Activated T-helper 9 cell treated with anti-CD3 and anti-CD28 coated beads, Interleukin-2, amount 50 U/mL, for 16 hours (primary cell): ENCODE results near the gene S1PR4.
"Not testable (repeated sequence)": the region's sequence is repeated elsewhere in the genome, so short reads cannot be mapped to it uniquely, and the experiment has no call there.

ENCODE experiments used
- DNase-seq: peaks from one replicate; pipeline ENCODE4 v3.0.0-alpha.2; 2020; ENCODE audit warnings: low read depth

Gene S1PR4

DNA sequence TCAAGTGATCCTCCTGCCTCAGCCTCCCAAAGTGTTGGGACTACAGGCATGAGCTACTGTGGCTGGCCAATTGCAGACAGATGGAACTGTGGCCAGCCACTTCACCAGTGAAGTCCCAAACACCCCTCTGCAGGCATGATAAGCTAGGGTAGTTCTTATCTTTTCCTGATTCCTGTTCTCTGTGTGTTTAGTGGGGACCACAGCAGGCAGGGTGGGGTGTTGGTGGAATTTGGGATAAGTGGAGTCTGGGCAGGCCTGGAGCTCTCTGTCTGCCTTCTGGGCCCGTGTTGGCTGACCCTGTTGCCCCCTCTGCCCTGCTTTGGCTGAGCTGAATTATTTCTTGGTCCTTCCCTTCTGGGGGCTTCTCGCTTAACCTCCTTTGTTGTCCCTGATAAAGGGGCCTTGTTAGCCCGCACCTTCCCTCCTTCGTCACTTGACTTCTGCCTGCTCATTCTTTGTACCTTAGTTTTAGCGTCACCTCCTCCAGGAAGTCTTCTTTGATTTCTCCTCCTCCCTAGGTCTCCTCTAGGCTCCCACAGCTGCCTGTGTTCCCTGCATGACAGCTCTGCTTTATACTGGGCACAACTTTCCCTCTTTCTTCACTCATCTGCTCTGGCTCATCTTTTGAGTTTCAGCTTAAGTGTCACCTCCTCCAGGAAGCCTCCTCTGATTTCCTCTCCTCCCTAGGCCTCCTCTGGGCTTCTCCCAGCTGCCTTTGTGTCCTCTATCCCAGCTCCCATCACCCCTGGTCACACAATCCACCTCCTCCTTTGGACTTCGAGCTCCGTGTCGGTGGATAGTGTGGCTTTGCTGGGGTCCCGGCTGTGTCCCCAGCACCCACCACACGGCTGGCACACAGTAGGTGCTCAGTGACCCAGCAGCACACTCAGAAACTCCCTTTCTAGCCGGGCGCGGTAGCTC lies 5.4 kb downstream of the S1PR4 start:
- no peak for DNase-seq

DNA sequence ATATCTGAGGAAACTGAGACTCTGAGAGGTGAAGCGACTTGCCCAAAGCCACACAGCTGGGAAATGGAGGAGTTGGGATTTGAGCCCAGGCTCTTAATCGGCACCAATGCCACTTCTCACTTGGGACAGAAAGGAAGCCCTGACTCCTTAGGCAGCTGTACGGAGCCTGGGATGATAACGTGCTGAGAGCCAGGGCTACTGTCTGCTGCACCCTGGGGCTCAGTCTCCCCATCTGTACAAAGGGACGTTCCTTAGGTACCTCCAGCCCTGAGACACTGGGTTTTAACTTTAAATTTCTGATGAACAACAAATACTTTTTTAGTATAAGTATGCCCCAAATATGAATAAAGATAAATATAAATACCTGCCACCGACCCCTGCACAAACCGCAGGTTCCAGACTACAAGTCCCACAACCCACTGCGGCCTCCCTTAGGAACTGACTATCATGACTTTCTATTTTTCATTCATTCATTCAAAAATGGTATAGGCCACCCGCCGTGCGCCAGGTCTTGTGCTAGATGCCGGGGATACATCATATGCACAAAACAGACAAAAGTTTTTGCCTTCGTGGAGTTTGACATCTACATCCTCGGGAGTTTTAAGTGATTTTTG lies 6.4 kb downstream of the S1PR4 start:
- peak; percentile 59 for DNase-seq

DNA sequence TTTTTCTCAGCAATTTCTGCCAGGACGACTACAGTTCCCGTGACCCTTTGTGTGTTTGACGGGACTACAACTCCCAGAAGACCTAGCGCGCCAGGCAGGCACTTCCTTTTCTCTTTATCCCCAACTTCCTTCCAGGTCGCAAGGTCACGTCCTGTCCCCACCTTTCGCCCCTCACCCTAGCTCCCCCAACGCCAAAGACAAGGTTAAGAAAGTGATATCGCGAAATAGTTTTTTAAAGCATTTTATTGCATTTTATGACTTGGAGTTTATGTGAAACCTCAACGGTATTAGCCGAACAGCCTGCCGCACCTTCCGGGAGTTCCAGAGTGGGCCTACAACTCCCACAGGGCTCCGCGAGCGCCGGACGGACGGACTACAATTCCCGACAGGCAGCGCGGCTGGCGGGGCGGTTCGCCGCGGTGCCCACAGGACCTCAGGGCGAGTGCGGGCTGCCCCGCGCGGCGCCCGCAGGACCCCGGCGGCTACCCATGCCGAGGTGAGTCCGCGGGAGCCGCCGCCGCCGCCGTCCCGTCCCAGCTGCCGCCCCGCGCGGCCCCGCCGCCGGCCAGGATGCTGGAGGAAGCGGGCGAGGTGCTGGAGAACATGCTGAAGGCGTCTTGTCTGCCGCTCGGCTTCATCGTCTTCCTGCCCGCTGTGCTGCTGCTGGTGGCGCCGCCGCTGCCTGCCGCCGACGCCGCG lies 7.0 kb downstream of the S1PR4 start, which contains the start of gene NCLN:
TSS of gene NCLN (plus strand) at position 470 of the 699 bp plus-strand sequence. CDS start at position 571, 101 bp downstream.
- DNase-seq = peak; percentile 93

DNA sequence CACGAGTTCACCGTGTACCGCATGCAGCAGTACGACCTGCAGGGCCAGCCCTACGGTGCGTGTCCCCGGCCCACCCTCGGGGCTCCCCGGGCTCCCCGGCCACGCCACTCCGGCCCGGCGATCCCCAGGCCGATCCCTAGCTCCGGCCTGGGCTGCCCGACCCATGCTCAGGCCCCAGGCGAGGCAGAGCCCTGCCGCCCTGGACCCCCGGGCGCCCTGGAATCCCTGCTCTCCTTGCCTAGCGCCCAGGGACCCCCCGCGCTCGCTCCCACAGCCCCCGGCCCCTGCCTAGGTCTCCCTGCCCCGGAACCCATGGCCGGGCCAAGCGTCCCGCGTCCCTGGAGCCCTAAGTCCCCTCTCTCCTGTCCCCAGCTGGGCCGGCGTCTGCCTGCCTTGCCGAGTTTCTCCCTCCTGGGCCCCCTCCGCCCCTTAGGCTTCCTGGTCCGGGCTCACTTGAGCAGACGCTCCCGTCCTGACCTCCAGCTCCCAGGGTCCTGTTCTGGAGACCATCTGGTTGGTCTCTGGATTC lies 7.7 kb downstream of the S1PR4 start:
- no peak for DNase-seq

DNA sequence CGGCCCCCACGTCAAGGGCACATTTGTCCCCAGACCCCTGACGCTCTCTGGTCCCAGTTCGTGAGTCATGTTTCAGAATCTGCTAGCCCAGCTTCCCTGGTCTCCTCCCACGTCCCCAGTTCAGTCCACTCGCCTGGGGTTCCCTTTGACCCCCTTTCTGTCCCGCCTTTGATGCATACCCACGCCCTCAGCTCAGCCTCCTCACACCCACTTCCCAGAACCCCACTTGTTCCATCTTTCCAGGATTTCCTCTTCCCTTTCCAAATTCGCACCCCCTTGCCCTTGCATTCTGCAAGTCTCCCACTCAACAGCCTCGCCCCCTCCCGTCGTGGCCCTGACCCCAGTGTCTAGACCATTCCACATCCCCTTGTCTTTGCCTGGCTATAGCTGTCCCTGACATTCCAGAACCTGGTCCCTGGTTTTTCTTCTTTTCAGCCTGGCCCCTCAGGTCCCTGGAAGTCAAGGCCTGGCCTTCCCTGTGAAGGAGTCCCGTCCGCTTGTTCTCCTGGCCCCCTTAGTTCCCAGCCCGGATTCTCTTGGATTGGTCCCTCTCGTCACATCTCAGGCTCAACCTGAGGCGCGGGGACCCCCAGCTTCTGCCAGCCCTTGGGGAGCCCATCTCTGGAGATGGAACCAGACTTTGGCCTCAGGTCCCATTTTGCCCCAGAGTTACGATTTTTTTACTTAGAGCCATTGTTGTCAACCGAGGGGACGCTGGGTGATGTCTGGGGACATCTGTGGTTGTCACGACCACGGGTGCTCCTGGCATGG lies 8.5 kb downstream of the S1PR4 start:
- DNase-seq = no peak

DNA sequence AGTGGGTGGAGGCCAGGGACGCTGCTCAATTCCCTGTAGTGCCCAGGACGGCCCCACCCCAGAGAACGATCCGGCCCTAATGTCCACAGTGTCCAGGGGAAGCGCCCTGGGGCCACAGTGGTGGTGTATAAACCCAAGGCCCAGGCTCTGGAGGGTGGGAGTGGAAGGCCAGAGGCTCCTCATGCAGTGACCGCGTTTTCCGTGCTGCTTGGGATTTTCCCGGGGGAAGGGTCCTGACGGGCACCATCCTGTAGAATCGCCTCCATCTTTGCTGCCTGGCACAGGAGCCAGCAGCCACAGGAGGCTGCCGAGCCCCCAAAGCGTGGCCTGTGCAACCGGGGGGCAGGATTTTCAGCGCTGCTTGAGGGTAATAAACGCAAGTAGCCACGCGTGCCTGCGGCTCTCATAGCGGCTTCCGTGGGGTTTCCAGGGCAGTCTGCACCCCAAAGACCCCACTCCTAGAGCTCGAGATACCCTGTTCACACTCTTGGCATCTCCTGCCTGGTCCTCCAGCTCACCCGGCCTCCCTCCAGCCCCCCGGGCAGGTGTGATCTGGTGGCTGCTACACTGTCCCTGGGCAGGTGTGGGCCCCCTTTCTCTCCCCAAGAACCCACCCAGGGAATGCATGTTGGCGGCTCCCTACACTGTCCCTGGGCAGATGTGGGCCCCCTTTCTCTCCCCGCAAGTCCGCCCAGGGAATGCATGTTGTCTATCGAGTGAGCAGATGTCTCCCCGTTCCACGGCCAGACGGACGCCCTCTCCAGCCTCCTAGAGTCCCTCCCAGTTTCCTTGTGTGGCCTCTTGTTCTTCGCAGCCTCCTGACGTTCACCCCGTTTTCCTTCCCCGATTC lies 9.3 kb downstream of the S1PR4 start:
- no peak for DNase-seq

DNA sequence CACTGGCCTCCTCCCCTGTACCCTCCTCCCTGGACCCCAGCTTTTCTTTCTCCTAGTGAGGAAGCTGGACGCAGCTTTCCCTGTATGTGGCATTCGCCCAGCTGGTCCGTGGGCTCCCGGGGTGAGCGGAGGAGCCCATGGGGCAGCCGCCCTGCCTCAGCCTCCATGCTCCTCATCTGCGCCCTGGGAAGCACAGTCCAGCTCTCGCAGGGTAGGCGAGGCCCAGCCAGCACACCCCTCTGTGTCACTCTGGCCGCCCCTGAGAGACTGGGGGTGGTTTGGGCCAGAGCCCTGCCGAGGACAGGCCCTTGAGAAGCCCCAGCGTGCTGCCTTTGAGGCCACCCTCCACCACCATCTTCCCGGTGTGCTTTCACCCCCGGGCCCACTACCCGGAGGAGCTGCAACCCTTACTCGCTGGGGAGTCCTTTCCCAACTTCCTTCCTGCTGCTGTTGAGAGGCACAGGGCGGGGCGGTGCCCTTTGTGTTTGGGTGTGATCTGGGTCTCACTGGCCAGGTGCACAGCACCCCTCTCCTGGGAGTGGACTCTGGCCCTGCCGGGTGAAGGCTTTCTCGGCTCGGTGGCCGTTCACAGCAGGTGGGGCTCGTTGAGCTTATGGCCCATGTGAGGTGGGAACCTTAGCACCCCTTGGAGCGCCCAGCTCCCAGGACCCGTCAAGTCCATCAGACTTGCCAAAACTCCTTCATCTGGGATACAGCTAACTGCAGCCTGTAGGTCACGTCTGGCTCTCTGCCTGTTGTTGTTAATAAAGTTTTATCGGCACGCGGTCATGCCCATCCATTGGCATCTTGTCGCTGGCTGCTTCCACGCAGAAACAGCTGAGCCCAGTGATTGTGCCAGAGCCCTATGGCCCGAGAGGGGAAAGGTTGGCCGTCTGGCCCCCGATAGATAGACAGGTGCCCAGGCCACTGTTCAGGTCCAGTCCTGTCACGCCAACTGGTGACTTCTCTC lies 10.3 kb downstream of the S1PR4 start:
- DNase-seq = no peak

DNA sequence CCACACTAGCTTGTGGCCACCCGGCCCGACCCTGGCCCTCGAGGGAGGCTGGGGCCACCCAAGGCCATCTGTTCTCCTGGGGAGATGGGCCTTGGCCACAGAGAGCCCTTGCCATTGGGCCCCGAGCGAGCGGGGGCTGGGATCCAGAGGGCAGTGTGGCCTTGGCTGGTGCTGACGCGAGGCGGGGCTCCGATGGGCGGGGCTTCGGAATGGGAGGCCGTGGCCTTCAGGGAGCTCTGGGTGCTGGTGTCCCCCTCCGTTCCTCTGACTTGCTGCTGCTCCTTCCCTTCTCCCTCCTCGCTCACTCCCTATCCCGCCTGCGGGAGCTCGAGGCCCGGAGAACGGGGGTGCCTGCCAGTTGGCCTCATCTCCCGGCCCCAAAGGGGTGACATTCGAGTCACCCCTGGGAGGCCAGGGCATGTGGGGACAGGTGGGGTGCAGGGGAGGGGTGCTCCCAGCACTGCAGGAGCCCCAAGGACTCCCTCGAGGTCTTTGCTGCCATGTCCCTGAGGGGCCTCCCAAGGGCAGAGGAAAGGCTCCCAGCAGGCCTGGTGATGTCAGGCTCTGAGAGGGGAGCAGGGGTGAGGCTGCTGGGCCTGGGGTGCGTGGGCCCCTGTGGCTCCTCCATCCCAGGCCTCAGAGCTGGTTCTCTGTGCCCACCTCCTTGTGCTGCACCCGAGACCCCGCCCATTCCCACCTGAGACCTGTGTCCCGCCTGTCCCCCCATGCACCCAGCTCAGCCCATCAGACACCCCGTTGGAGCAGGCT lies 11.3 kb downstream of the S1PR4 start:
- no peak for DNase-seq

DNA sequence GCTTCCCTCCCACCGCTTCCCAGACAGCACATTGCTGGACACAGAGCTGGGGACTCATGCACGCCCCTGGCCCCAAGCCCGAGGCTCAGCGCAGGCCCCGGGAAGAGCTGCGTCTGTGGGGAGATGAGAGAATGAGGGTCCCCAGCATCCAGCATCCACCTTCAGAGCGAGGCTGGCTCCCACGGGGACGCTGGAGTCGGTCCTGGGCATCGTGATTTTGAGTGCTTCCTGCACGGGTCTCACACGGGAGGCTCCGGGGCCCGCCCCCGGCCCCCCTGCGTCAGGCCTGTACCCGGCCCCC lies 11.9 kb downstream of the S1PR4 start:
- DNase-seq = no peak

DNA sequence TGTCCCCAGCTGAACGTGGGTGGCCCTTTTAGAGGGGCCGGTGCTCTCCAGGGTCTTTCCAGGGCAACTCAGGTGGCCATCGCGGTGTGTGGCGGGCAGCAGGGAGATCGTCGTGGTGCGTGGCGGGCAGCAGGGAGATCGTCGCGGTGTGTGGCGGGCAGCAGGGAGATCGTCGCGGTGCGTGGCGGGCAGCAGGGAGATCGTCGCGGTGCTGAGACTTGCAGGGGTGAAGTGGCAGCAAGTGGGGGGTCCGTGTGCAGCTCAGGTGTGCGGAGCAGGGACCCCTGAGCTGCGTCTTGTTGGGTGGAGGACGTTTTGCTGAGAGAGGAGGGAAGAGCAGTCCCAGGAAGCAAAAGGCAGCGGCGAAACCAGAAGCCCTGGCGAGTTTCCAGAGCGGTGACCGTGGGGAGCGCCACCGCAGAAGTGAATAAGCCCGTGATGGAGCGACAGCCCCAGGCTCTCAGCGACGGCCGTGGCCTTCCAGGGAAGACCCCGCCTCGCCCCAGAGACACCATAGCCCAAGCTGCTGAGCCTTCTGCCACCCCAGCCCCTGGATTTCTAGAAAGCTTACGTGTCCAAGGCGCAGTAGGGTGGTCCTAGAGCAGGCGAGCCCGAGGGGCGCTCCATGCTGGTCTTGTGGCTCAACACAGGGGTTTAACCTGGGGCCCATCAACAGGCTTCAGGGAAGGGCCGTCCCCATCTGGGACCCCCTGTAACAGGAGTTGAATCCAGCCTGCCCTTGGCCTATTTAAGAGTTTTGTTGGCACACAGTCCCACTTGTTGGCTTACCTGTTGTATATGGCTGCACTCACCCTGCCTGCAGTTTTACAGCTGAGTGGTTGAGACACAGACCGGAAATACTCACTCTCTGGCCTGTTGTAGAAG lies 12.6 kb downstream of the S1PR4 start:
- no peak for DNase-seq

DNA sequence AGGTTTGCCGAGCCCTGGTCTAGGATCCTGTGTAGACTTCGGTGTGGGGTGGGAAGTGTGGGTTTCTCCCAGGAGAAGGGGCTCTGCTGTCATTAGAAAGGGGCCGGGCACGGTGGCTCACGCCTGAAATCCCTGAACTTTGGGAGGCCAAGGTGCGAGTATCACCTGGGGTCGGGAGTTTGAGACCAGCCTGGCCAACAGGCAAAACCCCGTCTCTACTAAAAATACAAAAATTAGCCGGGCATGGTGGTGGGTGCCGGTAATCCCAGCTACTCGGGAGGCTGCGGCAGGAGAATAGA lies 13.2 kb downstream of the S1PR4 start:
- DNase-seq = not testable (repeated sequence)

DNA sequence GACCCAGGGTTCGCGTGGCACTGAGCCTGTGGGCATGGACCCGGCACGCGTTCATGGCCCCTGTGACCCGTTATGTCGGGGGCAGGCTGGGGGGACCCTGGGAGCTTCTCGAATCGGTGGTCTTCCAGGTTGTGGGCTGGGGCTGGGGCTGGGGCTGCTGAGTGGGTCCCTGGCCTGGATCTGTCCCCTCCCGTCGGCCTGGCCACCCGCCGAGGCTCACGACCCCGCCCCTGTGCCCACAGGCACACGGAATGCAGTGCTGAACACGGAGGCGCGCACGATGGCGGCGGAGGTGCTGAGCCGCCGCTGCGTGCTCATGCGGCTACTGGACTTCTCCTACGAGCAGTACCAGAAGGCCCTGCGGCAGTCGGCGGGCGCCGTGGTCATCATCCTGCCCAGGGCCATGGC lies 13.7 kb downstream of the S1PR4 start:
- DNase-seq = no peak

DNA sequence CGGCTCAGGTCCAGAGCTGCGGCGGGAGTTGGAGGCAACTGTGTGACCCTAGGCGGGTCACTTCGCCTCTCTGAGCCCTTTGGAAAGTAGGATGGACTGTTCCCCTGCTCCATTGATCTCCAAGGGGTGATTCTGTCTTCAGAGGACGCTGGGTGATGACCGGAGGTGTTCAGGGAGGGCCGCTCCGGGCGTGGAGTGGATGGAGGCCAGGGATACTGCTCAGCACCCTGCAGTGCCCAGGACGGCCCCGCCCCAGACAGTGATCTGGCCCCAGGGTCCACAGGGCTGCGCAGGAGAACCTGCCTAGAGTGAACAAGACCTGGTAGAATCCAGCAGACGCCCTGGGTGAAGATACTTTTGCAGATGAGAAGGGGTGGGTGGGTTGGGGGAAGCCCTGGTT lies 14.1 kb downstream of the S1PR4 start:
- DNase-seq = no peak

DNA sequence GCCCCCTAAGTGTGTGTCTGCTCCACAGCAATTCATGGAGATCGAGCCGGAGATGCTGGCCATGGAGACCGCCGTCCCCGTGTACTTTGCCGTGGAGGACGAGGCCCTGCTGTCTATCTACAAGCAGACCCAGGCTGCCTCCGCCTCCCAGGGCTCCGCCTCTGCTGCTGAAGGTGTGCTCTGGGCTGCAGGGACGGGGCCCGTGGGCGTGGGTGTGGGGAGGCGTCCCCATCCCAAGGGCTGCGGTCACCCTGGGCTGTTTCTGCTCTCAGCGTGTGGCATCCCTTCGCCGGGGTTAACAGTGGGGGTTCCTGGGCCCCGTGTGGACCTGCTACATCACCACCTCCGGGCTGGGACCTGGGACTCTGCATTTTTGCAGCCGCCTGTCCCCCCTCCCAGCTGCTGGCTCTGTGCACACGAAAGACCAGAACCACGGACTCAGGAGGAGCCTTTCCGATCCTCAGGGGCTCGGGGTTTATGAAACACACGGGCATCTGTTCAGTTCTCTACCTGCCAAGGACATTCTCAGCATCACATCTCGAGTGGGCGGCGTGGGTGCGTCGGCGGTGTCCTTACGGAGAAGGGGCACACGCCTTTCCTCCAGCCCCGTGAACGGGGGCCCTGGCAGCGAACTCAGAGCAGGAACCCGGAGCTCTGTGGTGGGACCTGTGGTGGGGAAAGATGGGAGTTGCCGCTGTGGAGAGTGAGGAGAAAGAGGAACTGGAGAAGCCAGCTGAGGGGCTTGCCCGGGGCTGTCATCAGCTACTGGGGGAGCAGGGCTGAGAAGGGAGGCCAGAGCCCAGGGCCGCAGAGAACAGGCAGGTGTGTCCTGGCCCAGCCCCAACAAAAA lies 14.9 kb downstream of the S1PR4 start:
- DNase-seq = no peak

DNA sequence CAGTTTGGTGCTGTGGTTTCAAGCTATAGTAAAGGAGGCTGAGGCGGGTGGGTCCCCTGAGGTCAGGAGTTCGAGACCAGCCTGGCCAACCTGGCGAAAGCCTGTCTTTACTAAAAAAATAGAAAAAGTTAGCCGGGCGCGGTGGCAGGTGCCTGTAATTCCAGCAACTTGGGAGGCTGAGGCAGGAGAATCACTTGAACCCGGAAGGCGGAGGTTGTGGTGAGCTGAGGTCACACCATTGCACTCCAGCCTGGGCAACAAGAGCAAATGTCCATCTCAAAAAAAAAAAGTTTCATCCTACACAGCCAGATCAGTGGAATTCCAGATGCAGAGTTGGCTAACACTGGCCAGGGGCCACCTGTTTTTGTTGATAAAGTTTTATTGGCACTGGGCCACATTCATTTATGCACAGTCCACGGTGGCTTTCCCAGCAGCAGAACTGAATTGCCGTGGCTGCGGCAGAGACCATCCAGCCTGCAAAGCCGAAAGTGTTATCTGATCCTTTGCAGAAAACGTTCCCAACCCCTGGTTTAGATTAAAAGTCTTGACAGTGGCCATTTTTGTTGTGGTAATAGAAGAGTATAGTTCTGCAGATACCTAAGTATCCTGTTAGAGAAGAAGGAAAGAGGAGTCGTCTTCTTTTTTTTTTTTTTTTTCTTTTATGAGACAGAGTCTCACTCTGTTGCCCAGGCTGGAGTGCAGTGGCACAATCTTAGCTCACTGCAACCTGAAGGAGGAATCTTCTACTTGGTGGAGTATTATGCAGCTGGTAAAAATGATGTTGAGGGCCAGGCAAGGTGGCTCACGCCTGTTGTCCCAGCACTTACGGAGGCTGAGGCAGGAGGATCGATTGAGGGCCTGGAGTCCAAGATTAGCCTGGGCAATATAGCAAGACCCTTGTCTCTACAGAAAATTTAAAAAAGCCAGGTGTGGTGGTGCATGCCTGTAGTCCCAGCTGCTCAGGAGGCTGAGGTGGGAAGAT lies 15.8 kb downstream of the S1PR4 start:
- no peak for DNase-seq
